HCT116 (cell line): ENCODE measurements around the gene MAGEF1. TPM values are rescaled to one million over a fixed set of nuclear protein-coding genes. Genes with fewer than 3 reads are reported as not detected.

ENCODE experiments used
- ATAC-seq: fragments of 200-7000 bp; cut with Tn5 transposase; 2 replicates; pipeline ENCODE4 v1.9.1; 2020; ENCODE audit warnings: mild to moderate bottlenecking, moderate library complexity
- BruUV-seq: library from RNA; stranded (reverse); fragments of 400-500 nt; replicated peaks from 2 replicates; lab custom pipeline; 2021; lab: Mats Ljungman, UMichigan
- CTCF ChIA-PET: fragments of 300-600 bp; sonication (Branson Sonifier 250); formaldehyde crosslinking; loops from one replicate; lab custom pipeline; 2021; ENCODE audit warnings: antibody characterized with exemption; lab: Charles Lee
- POLR2A ChIA-PET: fragments of 300-600, 350-600 bp; sonication (Branson Sonifier 250); formaldehyde crosslinking; loops from one replicate; lab custom pipeline; 2021; ENCODE audit warnings: antibody characterized with exemption; lab: Charles Lee
- RAD21 ChIA-PET, 2 experiments: fragments of 300-600 bp; sonication (Branson Sonifier 250); formaldehyde crosslinking; loops; one replicate each; lab custom pipeline; 2023; ENCODE audit warnings: low total read pairs in 2 of 2; ENCODE audit not compliant: uncharacterized antibody in 2 of 2, unreplicated experiment in 2 of 2, low non-redundant PET in 1 of 2; lab: Charles Lee
- DNase-seq: peaks from one replicate; pipeline ENCODE4 v3.0.0-alpha.2; 2010; ENCODE audit warnings: low read depth, low spot score
- H2AFZ ChIP-seq: fragments of 200-600 bp; shearing (Covaris generic), sonication (generic); 2 replicates; pipeline ENCODE4 v1.6.1; 2017; ENCODE audit warnings: low read depth, mixed run types, mixed read lengths, antibody characterized with exemption, low read length; ENCODE audit not compliant: poor library complexity, severe bottlenecking
- H3K27ac ChIP-seq: 2 replicates; pipeline ENCODE4 v1.5.1; 2012; ENCODE audit warnings: low read depth, low read length
- H3K27me3 ChIP-seq: fragments of 200-600 bp; sonication (generic); 2 replicates; pipeline ENCODE4 v1.6.1; 2016; ENCODE audit warnings: mixed run types, low read length, mixed read lengths; ENCODE audit not compliant: insufficient read depth
- H3K36me3 ChIP-seq, 2 experiments: fragments of 200-500 bp in 1 of 2; fragments of 200-600 bp in 1 of 2; sonication (Bioruptor generic) in 1 of 2; sonication (generic) in 1 of 2; 2 replicates each; pipeline versions ENCODE4 v1.5.1 to v1.6.1; 2014 to 2016; ENCODE audit warnings: low read length in 2 of 2, inconsistent platforms in 1 of 2, mixed read lengths in 1 of 2, mixed run types in 1 of 2; ENCODE audit not compliant: insufficient read depth in 2 of 2, control insufficient read depth in 1 of 2
- H3K4me1 ChIP-seq, 2 experiments: fragments of 200-600 bp in 1 of 2; sonication (generic) in 1 of 2; 2 replicates each; pipeline versions ENCODE4 v1.5.1 to v1.6.1; 2012 to 2017; ENCODE audit warnings: low read length in 2 of 2, inconsistent platforms in 1 of 2, mild to moderate bottlenecking in 1 of 2, mixed read lengths in 1 of 2, mixed run types in 1 of 2, moderate library complexity in 1 of 2; ENCODE audit not compliant: insufficient read depth in 2 of 2, control insufficient read depth in 1 of 2
- H3K4me2 ChIP-seq: fragments of 200-600 bp; sonication (generic); 2 replicates; pipeline ENCODE4 v1.6.1; 2017; ENCODE audit warnings: mixed run types, low read length, mixed read lengths
- H3K4me3 ChIP-seq, 2 experiments: fragments of 200-600 bp in 1 of 2; sonication (generic) in 1 of 2; replicated peaks in 1 of 2; 2 replicates each; pipeline ENCODE4 v1.5.1; 2011 to 2016; ENCODE audit warnings: low read length in 2 of 2, control low read depth in 1 of 2, low read depth in 1 of 2, mild to moderate bottlenecking in 1 of 2, mixed read lengths in 1 of 2, mixed run types in 1 of 2
- H3K79me2 ChIP-seq: fragments of 200-600 bp; sonication (generic); 2 replicates; pipeline ENCODE4 v1.6.1; 2017; ENCODE audit warnings: mild to moderate bottlenecking, mixed run types, low read length, moderate library complexity, mixed read lengths; ENCODE audit not compliant: insufficient read depth
- H3K9ac ChIP-seq: fragments of 200-600 bp; sonication (generic); 2 replicates; pipeline ENCODE4 v1.6.1; 2016; ENCODE audit warnings: low read length, mixed read lengths
- H3K9me2 ChIP-seq: fragments of 200-600 bp; sonication (generic), shearing (Covaris generic); 2 replicates; pipeline ENCODE4 v1.6.1; 2017; ENCODE audit warnings: mixed run types, mild to moderate bottlenecking, moderate library complexity; ENCODE audit not compliant: insufficient read depth
- H3K9me3 ChIP-seq, 2 experiments: fragments of 200-500 bp in 1 of 2; fragments of 200-600 bp in 1 of 2; sonication (Bioruptor generic) in 1 of 2; sonication (generic) in 1 of 2; 2 replicates each; pipeline ENCODE4 v1.6.1; 2014 to 2017; ENCODE audit warnings: low read length in 2 of 2, mixed read lengths in 2 of 2, inconsistent platforms in 1 of 2, low read depth in 1 of 2, mild to moderate bottlenecking in 1 of 2, mixed run types in 1 of 2, moderate library complexity in 1 of 2; ENCODE audit not compliant: control insufficient read depth in 1 of 2, insufficient read depth in 1 of 2
- H4K20me1 ChIP-seq: fragments of 200-600 bp; sonication (generic), shearing (Covaris generic); 2 replicates; pipeline ENCODE4 v1.6.1; 2017; ENCODE audit warnings: mixed run types, mild to moderate bottlenecking, moderate library complexity; ENCODE audit not compliant: insufficient read depth
- ATF3 ChIP-seq: IDR thresholded peaks from 2 replicates; pipeline ENCODE4 v1.6.1; 2012
- CEBPB ChIP-seq: IDR thresholded peaks from 2 replicates; pipeline ENCODE4 v1.6.1; 2012; ENCODE audit warnings: low read depth
- CTCF ChIP-seq, 3 experiments: fragments of 200-600 bp in 1 of 3; sonication (generic) in 1 of 3; IDR thresholded peaks in 2 of 3; conservative IDR thresholded peaks in 1 of 3; 2 replicates each; pipeline ENCODE4 v1.5.1; 2012 to 2017; ENCODE audit warnings: low read depth in 2 of 3, low read length in 2 of 3, antibody characterized with exemption in 1 of 3, borderline replicate concordance in 1 of 3, control low read depth in 1 of 3, mild to moderate bottlenecking in 1 of 3, mixed read lengths in 1 of 3, mixed run types in 1 of 3, moderate library complexity in 1 of 3; ENCODE audit not compliant: insufficient read depth in 1 of 3
- JUND ChIP-seq: IDR thresholded peaks from 2 replicates; pipeline ENCODE4 v1.6.1; 2012
- MAX ChIP-seq: IDR thresholded peaks from 2 replicates; pipeline ENCODE4 v1.6.1; 2012
- POLR2A ChIP-seq: IDR thresholded peaks from 2 replicates; pipeline ENCODE4 v1.7.0; 2011; ENCODE audit warnings: borderline replicate concordance; ENCODE audit not compliant: insufficient read depth, insufficient read length; ENCODE audit errors: extremely low read depth
- RAD21 ChIP-seq: IDR thresholded peaks from 2 replicates; pipeline ENCODE4 v1.6.1; 2012; ENCODE audit warnings: low read depth, mild to moderate bottlenecking
- SP1 ChIP-seq: IDR thresholded peaks from 2 replicates; pipeline ENCODE4 v1.6.1; 2012; ENCODE audit warnings: low read depth
- YY1 ChIP-seq: IDR thresholded peaks from 2 replicates; pipeline ENCODE4 v1.6.1; 2011; ENCODE audit warnings: low read length, low read depth, moderate library complexity, mild to moderate bottlenecking; ENCODE audit not compliant: insufficient replicate concordance; ENCODE audit errors: extremely low read depth
- ZNF274 ChIP-seq: fragments of 200-500 bp; sonication (Bioruptor generic); IDR thresholded peaks from 2 replicates; pipeline ENCODE4 v1.6.1; 2014; ENCODE audit warnings: mild to moderate bottlenecking, low read depth, low read length, inconsistent platforms
- intact Hi-C: fragments of 100-400 bp; cut with micrococcal nuclease; formaldehyde crosslinking; loops from 2 replicates; pipeline ENCODE4 v1.10.0; 2022
- total RNA-seq: library from RNA; stranded (reverse); gene quantifications from one replicate; pipeline ENCODE4 v1.2.1, GENCODE V29; 2021; ENCODE audit not compliant: unreplicated experiment
- TF ChIP-seq, protein P1 (sequence below): IDR thresholded peaks from 2 replicates; pipeline ENCODE4 v1.6.1; 2012; ENCODE audit warnings: low read depth

MAGEF1 gene
- total RNA-seq, 1 experiment from 2014 or later, result 44.1 TPM

- Histone ChIP-seq H3K4me3 (no peak overlapping the region), H3K36me3 (no peaks in the 10 kb centered on the region), H3K27ac (no peak overlapping the region), H2AFZ (no peak overlapping the region), H3K27me3 (no peaks in the 10 kb centered on the region), H3K9me3 (no peaks in the 10 kb centered on the region), H3K9me2 (no peaks in the 10 kb centered on the region), H3K9ac (no peak overlapping the region), H4K20me1 (no peaks in the 10 kb centered on the region), H3K4me2 (no peak overlapping the region), H3K79me2 (no peaks in the 10 kb centered on the region), H3K4me1 (peaks cover 0 to under 1% of the 10 kb centered on the region in 2 experiments; a peak in 1 of 4 replicates)
- ATAC-seq (no peak), DNase-seq (no peak)
- POLR2A ChIA-PET, result interaction anchor here (1.2 kb wide), 1 partner anchor 198 kb away, joined by 3 read pairs; the partner anchor contains the start of gene EPHB3
- BruUV-seq, result no TSS peak
- RAD21 ChIA-PET, result no interaction called here
- CTCF ChIA-PET, result no interaction called here
- TF ChIP-seq MAX (no peak), CEBPB (no peak), ATF3 (no peak)
- TF ChIP-seq, protein P1, sequence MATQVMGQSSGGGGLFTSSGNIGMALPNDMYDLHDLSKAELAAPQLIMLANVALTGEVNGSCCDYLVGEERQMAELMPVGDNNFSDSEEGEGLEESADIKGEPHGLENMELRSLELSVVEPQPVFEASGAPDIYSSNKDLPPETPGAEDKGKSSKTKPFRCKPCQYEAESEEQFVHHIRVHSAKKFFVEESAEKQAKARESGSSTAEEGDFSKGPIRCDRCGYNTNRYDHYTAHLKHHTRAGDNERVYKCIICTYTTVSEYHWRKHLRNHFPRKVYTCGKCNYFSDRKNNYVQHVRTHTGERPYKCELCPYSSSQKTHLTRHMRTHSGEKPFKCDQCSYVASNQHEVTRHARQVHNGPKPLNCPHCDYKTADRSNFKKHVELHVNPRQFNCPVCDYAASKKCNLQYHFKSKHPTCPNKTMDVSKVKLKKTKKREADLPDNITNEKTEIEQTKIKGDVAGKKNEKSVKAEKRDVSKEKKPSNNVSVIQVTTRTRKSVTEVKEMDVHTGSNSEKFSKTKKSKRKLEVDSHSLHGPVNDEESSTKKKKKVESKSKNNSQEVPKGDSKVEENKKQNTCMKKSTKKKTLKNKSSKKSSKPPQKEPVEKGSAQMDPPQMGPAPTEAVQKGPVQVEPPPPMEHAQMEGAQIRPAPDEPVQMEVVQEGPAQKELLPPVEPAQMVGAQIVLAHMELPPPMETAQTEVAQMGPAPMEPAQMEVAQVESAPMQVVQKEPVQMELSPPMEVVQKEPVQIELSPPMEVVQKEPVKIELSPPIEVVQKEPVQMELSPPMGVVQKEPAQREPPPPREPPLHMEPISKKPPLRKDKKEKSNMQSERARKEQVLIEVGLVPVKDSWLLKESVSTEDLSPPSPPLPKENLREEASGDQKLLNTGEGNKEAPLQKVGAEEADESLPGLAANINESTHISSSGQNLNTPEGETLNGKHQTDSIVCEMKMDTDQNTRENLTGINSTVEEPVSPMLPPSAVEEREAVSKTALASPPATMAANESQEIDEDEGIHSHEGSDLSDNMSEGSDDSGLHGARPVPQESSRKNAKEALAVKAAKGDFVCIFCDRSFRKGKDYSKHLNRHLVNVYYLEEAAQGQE, result no peak
- intact Hi-C loops, result no loop called here
These were observed 47.9 kb upstream of the MAGEF1 start for GRCh38 chr3:184759666-184760200.

DNA sequence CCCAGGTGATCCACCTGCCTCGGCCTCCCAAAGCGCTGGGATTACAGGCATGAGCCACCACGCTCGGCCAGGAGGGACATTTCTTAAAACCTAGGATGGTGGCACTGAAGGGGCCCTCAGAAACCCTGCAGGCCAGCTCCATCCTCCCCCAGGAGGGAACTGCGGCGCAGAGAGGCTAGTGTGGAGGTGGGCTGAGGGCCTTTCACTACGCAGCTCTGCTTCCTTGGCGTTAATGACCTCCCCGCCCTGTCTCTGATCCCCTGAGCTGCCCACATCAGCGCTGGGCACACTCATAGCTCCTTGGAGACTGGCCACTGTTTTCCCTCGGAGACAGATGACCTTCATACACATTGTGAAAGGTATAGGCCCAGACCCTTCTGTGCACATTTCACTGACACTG lies 46.2 kb upstream of the MAGEF1 start:
- Histone ChIP-seq H3K27me3 (no peaks in the 10 kb centered on the region), H3K79me2 (no peaks in the 10 kb centered on the region), H3K36me3 (no peaks in the 10 kb centered on the region), H3K9me2 (no peaks in the 10 kb centered on the region), H3K4me1 (no peaks in the 10 kb centered on the region), H3K9me3 (no peaks in the 10 kb centered on the region), H3K4me3 (no peak overlapping the region), H2AFZ (no peak overlapping the region), H3K27ac (no peak overlapping the region), H3K4me2 (no peak overlapping the region), H3K9ac (no peak overlapping the region), H4K20me1 (no peaks in the 10 kb centered on the region)
- ChIA-PET RAD21 (interaction anchor here in 1 of 2 experiments (0.7 kb wide), 1 partner anchor 40 kb away, joined by 3 read pairs; no protein-coding TSS in a partner anchor), CTCF (no interaction called here), POLR2A (interaction anchor here (1.1 kb wide), 1 partner anchor 194 kb away, joined by 3 read pairs; no protein-coding TSS in a partner anchor)
- ATAC-seq, result no peak
- no peak for DNase-seq
- no TSS peak for BruUV-seq
- intact Hi-C loops, result no loop called here
- TF ChIP-seq JUND (no peak), POLR2A (no peak), CTCF (IDR thresholded peaks at IDR 0.05 in 2 of 3, conservative IDR thresholded peaks at IDR 0.05 in 1 of 3; ENCODE audit: borderline replicate concordance in 1 of 3, insufficient read depth in 1 of 3, low read depth in 2 of 3, low read length in 2 of 3) (no peak), SP1 (no peak), ZNF274 (no peak), YY1 (no peak), RAD21 (no peak)
